GM21381 (cell line): Measurements from ENCODE around the gene ROCK2.

Source experiments
- ATAC-seq: cut with Tn5 transposase; IDR thresholded peaks from one replicate; pipeline ENCODE4 v1.9.1; 2021; ENCODE audit warnings: mild to moderate bottlenecking, moderate library complexity; ENCODE audit not compliant: unreplicated experiment

ROCK2 gene

GRCh38 chr2:11312770-11313471, 31.5 kb downstream of the ROCK2 start:
- ATAC-seq, result no peak

DNA sequence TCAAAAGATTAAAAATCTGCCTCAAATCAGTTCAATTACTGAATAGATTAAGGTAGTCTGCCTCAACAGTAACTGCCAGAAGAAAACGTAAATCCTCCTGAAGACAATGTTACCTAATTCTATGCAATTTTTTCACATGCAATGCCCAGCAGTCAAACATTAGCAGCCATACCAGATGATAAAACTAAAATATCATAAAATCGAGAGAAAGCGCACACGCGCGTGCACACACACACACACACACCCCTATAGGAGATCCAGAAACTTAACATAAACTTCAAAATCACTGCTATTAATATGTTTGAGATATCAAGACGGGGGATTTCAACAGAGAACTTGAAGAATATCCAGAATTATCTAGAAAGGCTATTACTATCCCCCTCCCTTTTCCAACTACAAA, 32.9 kb downstream of the ROCK2 start:
- ATAC-seq, result no peak

DNA sequence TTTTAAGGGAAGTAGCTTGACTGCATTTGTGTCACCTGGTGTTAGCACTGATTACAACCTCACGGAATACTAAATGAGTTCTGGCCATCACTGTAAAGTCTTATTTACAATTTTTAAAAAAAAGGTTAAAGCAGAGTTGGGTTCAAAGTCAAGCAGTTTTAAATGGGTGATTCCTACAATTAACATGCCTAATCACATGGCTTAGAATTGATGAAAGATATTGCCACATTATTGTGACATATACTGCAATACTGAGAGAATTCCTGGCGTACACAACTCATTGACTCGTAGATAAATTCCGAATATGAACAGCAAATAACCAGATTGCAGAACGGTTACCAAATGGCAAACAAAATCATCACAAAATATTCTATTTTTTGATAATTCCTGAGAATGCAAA, 34.2 kb downstream of the ROCK2 start:
- no peak for ATAC-seq

DNA sequence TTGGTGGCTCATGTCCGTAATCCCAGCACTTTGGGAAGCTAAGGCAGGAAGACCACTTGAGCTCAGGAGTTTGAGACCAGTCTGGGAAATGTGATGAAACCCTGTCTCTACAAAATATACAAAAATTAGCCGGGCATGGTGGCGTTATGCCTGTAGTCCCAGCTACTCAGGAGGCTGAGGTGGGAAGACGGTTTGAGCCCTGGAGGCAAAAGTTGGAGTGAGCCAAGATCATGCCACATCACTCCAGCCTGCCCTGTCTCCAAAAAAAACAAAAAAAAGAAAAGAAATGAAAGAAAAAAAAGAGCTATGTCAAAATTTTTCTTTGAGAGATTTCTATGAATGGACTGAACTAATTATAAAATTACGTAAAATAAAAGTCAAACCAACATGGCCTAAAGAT, 34.7 kb downstream of the ROCK2 start:
- ATAC-seq, result no peak

GRCh38 chr2:11307764-11308415, 36.5 kb downstream of the ROCK2 start:
- ATAC-seq, result no peak

DNA sequence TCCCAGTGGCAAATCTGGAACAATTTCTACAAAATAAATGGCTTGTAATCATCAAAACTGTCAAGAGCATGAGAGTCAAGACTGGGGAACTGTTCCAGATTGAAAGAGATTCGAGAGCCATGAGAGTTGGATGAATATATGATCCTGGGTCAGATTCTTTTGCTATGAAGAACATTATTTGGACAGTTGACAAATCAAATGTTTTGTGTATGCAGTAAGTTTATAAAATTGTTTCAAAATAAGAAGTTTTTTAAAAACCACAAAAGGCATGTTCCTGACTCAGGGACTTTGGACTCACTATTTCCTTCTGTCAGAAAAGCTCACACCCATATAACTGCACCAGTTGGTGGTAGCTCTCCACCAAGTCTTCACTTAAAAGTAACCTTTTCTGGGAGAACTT, 38.5 kb downstream of the ROCK2 start:
- ATAC-seq, result no peak

DNA sequence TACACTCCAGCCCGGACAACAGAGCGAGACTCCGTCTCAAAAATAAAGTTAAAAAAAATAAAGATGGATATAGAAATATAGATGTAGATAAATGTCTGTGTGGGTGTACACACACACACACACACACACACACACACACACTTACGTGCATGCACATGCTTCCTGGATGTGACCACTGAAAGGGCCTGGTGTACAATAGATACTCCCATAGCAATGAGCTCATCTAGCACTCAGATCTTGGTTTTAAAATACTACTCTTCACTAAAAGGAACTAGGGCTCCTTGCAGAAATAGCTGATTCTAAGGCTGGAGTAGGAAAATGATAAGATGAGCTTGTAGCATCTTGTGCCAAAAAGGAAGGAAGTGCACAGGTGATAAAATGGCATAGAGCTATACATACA, 39.1 kb downstream of the ROCK2 start:
- ATAC-seq, result no peak

DNA sequence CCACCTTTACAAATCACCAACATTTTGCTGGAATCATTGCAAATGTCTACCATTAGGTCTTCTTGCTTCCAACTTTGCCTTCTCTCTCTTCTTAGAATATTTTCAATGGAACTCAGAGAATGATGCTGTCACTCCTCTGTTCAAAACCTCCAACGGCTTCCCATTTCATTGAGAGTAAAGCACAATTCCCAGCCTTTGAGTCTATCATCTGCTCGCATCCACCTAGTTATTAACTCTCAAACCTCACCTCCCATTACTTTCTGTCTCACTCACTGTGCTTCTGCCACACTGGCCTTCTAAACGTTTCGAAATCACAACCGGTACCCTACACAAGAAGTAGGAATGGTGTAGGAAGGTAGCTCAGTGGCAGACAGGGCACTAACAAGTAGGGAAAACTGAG, 40.0 kb downstream of the ROCK2 start:
- no peak for ATAC-seq

DNA sequence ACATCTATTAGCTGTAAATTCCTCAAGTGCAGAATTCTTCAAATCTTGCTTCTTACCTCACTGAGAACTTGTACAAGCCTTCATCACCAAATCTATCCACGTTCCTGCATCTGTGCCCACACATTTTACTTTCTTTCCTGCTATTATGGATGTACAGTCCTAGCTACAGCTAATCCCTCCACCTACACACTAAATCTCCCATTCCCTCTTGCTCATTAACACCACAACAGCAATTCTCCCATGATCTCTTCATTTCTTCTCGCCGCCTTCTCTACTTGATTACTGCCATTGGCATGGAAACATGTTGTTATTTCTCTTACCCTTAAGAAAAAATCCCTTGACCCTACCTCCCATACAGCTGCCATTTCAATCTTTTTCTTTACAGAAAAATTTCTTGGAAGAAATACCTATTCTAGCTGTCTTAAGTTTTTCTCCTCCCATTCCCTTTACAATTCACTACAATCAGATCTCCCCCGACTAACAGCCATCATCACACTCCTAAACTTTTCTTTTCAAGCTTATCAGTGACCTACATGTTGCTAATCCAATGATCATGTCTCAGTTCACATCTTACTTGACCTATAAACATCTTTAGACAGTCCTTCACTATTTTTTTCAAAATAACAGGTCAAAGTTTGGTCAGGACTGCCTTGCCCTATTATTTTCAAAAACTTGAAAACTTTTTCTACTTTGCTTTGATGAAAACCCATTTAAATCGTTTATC, 41.0 kb downstream of the ROCK2 start:
- ATAC-seq, result no peak

DNA sequence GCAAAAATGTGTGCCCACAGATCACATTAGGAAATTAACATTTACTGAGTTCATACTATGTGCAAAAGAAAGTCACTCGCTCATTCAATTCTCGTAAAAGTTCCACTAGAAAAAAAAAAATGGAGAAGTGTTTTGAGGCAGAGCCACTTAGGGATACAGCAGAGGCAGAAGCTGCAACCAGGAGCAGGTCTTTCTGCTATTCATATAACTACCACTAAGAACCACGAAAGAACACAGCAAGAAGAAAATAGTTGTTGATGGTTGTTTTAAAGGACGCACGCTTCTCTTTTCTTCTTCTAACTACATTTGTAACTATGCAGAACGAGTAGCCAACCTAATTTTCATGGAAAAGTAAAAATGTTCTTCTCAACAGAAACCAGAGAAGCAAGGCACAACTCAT, 45.0 kb downstream of the ROCK2 start:
- no peak for ATAC-seq

DNA sequence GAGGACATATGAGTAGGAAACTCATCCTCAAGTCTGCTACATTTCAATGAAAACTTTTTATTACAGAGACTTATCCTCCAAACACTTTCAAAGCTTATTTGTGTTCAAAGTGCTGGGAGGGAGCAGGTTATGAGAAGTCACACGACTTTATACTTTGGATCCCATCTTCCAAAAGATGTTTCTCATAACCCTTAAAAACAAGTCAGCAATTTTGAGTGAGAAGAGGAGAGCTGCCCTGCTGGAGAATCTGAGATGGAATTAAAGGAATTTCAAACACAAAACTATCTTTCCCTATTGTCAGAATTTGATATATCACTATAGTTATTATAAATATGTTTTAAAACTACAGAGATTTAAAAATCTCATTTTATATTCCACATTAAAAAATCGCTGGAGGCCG, 45.8 kb downstream of the ROCK2 start:
- no peak for ATAC-seq

GRCh38 chr2:11296401-11296800, 48.0 kb downstream of the ROCK2 start:
- no peak for ATAC-seq

GRCh38 chr2:11292464-11293255, 51.8 kb downstream of the ROCK2 start:
- ATAC-seq, result no peak

DNA sequence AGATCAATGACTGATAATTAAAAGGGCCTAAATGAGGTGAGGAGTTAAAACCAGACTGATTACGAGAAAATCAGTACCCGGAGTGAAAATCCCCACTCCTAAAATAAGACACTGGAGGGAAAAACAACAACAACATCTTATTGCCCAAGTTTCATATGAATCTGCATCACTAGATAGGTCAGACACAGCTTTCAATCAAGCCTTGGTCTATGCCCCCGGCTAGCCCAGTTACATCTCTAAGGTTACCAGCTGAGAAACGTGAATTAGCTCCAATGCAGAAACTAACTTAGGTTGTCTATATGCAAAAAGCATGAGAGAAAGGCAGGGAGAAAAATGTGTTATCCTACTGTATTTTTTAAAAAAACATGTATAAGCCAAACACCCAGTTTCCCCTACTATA, 53.7 kb downstream of the ROCK2 start:
- no peak for ATAC-seq

GRCh38 chr2:11290211-11290610, 54.2 kb downstream of the ROCK2 start:
- no peak for ATAC-seq

- ATAC-seq, result no peak
Measured at GRCh38 chr2:11288431-11288830, 56.0 kb downstream of the ROCK2 start.

- no peak for ATAC-seq
Measured at GRCh38 chr2:11286749-11287148, 57.7 kb downstream of the ROCK2 start.

- ATAC-seq, result no peak
Measured at GRCh38 chr2:11286323-11286722, 58.1 kb downstream of the ROCK2 start.

DNA sequence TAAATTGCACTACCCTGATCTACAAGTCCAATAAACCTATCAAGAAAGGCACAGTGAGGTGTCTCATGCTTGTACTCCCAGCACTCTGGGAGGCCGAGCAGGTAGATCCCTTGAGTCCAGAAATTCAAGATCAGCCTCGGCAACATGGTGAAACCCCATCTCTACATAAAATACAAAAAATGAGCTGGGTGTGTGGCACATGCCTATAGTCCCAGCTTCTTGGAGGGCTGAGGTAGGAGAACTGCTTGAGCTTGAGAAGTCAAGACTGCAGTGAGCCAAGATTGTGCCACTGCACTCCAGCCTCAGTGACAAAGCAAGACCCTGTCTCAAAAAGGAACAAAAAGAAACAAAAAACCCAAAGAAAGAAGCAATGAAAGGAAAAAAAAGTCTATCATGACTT, 58.9 kb downstream of the ROCK2 start:
- ATAC-seq, result no peak

GRCh38 chr2:11281186-11281585, 63.2 kb downstream of the ROCK2 start:
- ATAC-seq, result no peak

DNA sequence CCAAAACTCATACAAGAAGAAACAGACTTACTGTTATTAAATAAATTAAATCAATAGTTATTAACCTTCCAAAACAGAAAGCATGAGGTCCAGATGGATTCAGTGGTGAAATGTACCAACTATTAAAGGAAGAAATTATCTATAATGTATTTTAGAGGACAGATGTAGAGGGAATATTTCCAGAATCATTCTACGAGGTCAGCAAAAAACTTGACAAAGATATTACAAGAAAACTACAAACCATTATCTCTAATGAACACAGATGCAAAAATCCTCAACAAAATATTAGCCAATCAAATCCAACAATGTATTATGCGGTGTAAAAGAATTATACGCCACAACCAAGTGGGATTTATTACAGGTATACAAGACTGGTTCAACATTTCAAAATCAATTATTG, 63.7 kb downstream of the ROCK2 start:
- ATAC-seq, result no peak
